A673 (cell line): ENCODE results near the gene PHF19.

Source experiments
- CTCF ChIP-seq: fragments of 300-800, 200-600 bp; sonication (generic); conservative IDR thresholded peaks from 2 replicates; pipeline ENCODE4 v1.5.1; 2017; ENCODE audit warnings: low read depth, mild to moderate bottlenecking, antibody characterized with exemption, low read length, moderate library complexity, mixed read lengths
- EZH2 ChIP-seq: fragments of 200-600 bp; sonication (generic); IDR thresholded peaks from 2 replicates; pipeline ENCODE4 v1.6.1; 2017; ENCODE audit warnings: borderline replicate concordance, low read depth, mild to moderate bottlenecking, mixed read lengths, antibody characterized with exemption, low read length; ENCODE audit not compliant: poor library complexity, severe bottlenecking

- TF ChIP-seq EZH2 (no peak), CTCF (no peak)
Observed at GRCh38 chr9:120869726-120870125, 7.3 kb downstream of the PHF19 start.
